Measurements from ENCODE around the gene ASIC4. TPM values are rescaled to one million over a fixed set of nuclear protein-coding genes. Genes with fewer than 3 reads are reported as not detected.

Gene ASIC4
- total and polyA plus RNA-seq, 2 of the 13 experiments (the other 11 are each of a cell fraction or from before 2014, with no cell fraction given), result 0.03 TPM; not detected in 1

- TF ChIP-seq BCL3 (CRISPR knock-in tag; IDR thresholded peaks at IDR 0.05) (peak; percentile 88), ZNF484 (CRISPR knock-in tag; IDR thresholded peaks at IDR 0.05; ENCODE audit: borderline replicate concordance, low read depth) (no peak), ZNF44 (CRISPR knock-in tag; IDR thresholded peaks at IDR 0.05) (peak; percentile 68), TP53 (CRISPR knock-in tag; conservative IDR thresholded peaks at IDR 0.05) (peak; percentile 65), SMC3 (IDR thresholded peaks at IDR 0.05; ENCODE audit: low read length) (no peak; the same call in 1 of the 2 replicates), ZNF543 (CRISPR knock-in tag; IDR thresholded peaks at IDR 0.05) (peak; percentile 80), KDM1A (CRISPR knock-in tag; IDR thresholded peaks at IDR 0.05) (no peak), RBM39 (IDR thresholded peaks at IDR 0.05; ENCODE audit: low read depth, low read length, poor library complexity, severe bottlenecking) (peak; percentile 93), SRSF9 (IDR thresholded peaks at IDR 0.05; ENCODE audit: borderline replicate concordance, insufficient read depth, low read depth, low read length, poor library complexity, severe bottlenecking) (no peak), ZNF891 (CRISPR knock-in tag; IDR thresholded peaks at IDR 0.05) (no peak), ZNF749 (CRISPR knock-in tag; IDR thresholded peaks at IDR 0.05; ENCODE audit: borderline replicate concordance) (peak; percentile 89), SP4 (CRISPR knock-in tag; IDR thresholded peaks at IDR 0.05) (peak; percentile 99), ISX (CRISPR knock-in tag; conservative IDR thresholded peaks at IDR 0.05) (peak; percentile 87; the same call in 1 of the 2 replicates), PRDM10 (CRISPR knock-in tag; IDR thresholded peaks at IDR 0.05; ENCODE audit: low read depth) (peak; percentile 98), HOXA9 (CRISPR knock-in tag; IDR thresholded peaks at IDR 0.05; ENCODE audit: borderline replicate concordance) (no peak; the same call in 1 of the 2 replicates), MIER3 (CRISPR knock-in tag; IDR thresholded peaks at IDR 0.05; ENCODE audit: borderline replicate concordance) (peak; percentile 98), CBX1 (IDR thresholded peaks at IDR 0.05; ENCODE audit: low read depth) (peak; percentile 21), ARHGAP35 (CRISPR knock-in tag; IDR thresholded peaks at IDR 0.05; ENCODE audit: borderline replicate concordance) (peak; percentile 62; the same call in 1 of the 2 replicates), ZBTB42 (CRISPR knock-in tag; IDR thresholded peaks at IDR 0.05) (no peak; the same call in 1 of the 2 replicates), NFE2L2 (IDR thresholded peaks at IDR 0.05; ENCODE audit: low read length) (no peak)
These were observed 29.5 kb downstream of the ASIC4 start, which contains the start of the genes CHPF and TMEM198 (continued) for GRCh38 chr2:219543596-219544358.

Measured in HepG2 (cell line).